H1 (cell line): ENCODE measurements around the gene BRAP. TPM values are rescaled to one million over a fixed set of nuclear protein-coding genes. Genes with fewer than 3 reads are reported as not detected.

ENCODE experiments used
- CTCF ChIA-PET: fragments of 300-600 bp; sonication (Branson Sonifier 250); formaldehyde crosslinking; loops from one replicate; lab custom pipeline; 2021; ENCODE audit not compliant: partially characterized antibody; lab: Charles Lee
- POLR2A ChIA-PET: fragments of 300-600 bp; sonication (Branson Sonifier 250); formaldehyde crosslinking; loops from one replicate; lab custom pipeline; 2021; ENCODE audit warnings: inconsistent platforms; ENCODE audit not compliant: partially characterized antibody; lab: Charles Lee
- DNase-seq, 2 experiments: peaks; one replicate each; pipeline versions ENCODE4 v3.0.0 to v3.0.0-alpha.2; 2010 to 2022; ENCODE audit warnings: low spot score in 2 of 2, low read depth in 1 of 2, mixed read lengths in 1 of 2
- FAIRE-seq: peaks from 2 replicates; lab custom pipeline; 2011; peaks lifted over from hg19 to GRCh38; lab: Jason Lieb, UNC
- H2AFZ ChIP-seq: 2 replicates; pipeline ENCODE4 v1.8.1; 2012; ENCODE audit warnings: low read length, inconsistent platforms
- H2AK5ac ChIP-seq: 2 replicates; pipeline ENCODE4 v1.6.1; 2013; ENCODE audit warnings: low read depth, low read length
- H2BK120ac ChIP-seq: replicated peaks from 2 replicates; pipeline ENCODE3; 2013; ENCODE audit warnings: low read depth, low read length, inconsistent platforms
- H2BK12ac ChIP-seq: 2 replicates; pipeline ENCODE4 v1.6.1; 2013; ENCODE audit warnings: low read depth, low read length
- H2BK15ac ChIP-seq: 2 replicates; pipeline ENCODE4 v1.6.1; 2013; ENCODE audit warnings: low read length
- H2BK20ac ChIP-seq: 2 replicates; pipeline ENCODE4 v1.6.1; 2013; ENCODE audit warnings: low read length
- H2BK5ac ChIP-seq: 2 replicates; pipeline ENCODE4 v1.6.1; 2013; ENCODE audit warnings: low read depth, low read length
- H3K14ac ChIP-seq: 2 replicates; pipeline ENCODE4 v1.6.1; 2013; ENCODE audit warnings: inconsistent platforms; ENCODE audit not compliant: insufficient read length
- H3K18ac ChIP-seq: 2 replicates; pipeline ENCODE4 v1.6.1; 2013; ENCODE audit warnings: low read length; ENCODE audit errors: extremely low read depth
- H3K23ac ChIP-seq: 2 replicates; pipeline ENCODE4 v1.6.1; 2013; ENCODE audit warnings: inconsistent platforms; ENCODE audit not compliant: insufficient read length
- H3K23me2 ChIP-seq: 2 replicates; pipeline ENCODE4 v1.6.1; 2013; ENCODE audit warnings: low read depth, low read length
- H3K27ac ChIP-seq: 2 replicates; pipeline ENCODE4 v1.6.1; 2011; ENCODE audit warnings: low read depth, low read length, inconsistent platforms
- H3K27me3 ChIP-seq, 4 experiments: replicated peaks in 1 of 4; 1 replicate in 1 of 4; 2 replicates in 3 of 4; pipeline versions ENCODE4 v1.6.1 to v1.8.1; 2011 to 2013; ENCODE audit warnings: low read length in 3 of 4, mild to moderate bottlenecking in 3 of 4, inconsistent platforms in 2 of 4, mixed read lengths in 2 of 4, moderate library complexity in 1 of 4; ENCODE audit not compliant: control insufficient read depth in 3 of 4, insufficient read depth in 3 of 4; ENCODE audit errors: extremely low read depth in 1 of 4
- H3K36me3 ChIP-seq, 4 experiments: 2 replicates each; pipeline versions ENCODE4 v1.6.1 to v1.8.1; 2011 to 2013; ENCODE audit warnings: mild to moderate bottlenecking in 4 of 4, low read length in 3 of 4, moderate library complexity in 2 of 4, control low read depth in 1 of 4, inconsistent platforms in 1 of 4; ENCODE audit not compliant: insufficient read depth in 4 of 4, control insufficient read depth in 2 of 4
- H3K4ac ChIP-seq: replicated peaks from 2 replicates; pipeline ENCODE3; 2013; ENCODE audit warnings: low read length, low read depth, mixed read lengths, inconsistent platforms; ENCODE audit not compliant: insufficient read length
- H3K4me1 ChIP-seq, 4 experiments: replicated peaks in 1 of 4; 1 replicate in 1 of 4; 2 replicates in 3 of 4; pipeline versions ENCODE4 v1.6.1 to v1.8.1; 2011 to 2013; ENCODE audit warnings: low read length in 3 of 4, inconsistent platforms in 2 of 4, mixed read lengths in 1 of 4; ENCODE audit not compliant: insufficient read depth in 4 of 4, control insufficient read depth in 3 of 4
- H3K4me2 ChIP-seq, 2 experiments: 2 replicates each; pipeline versions ENCODE4 v1.6.1 to v1.8.1; 2011 to 2013; ENCODE audit warnings: low read depth in 2 of 2, low read length in 2 of 2, control low read depth in 1 of 2, inconsistent platforms in 1 of 2, mild to moderate bottlenecking in 1 of 2; ENCODE audit not compliant: insufficient read depth in 1 of 2
- H3K4me3 ChIP-seq, 4 experiments: fragments of 200-600, 300-600 bp in 1 of 4; sonication (generic), shearing (Covaris generic), sonication (Bioruptor Twin) in 1 of 4; 2 replicates each; pipeline versions ENCODE4 v1.5.1 to v1.8.1; 2011 to 2016; ENCODE audit warnings: low read length in 4 of 4, low read depth in 3 of 4, control low read depth in 2 of 4, inconsistent platforms in 2 of 4, mild to moderate bottlenecking in 2 of 4, mixed read lengths in 1 of 4, moderate library complexity in 1 of 4; ENCODE audit not compliant: insufficient read depth in 2 of 4; ENCODE audit errors: extremely low read depth in 1 of 4
- H3K56ac ChIP-seq: replicated peaks from 2 replicates; pipeline ENCODE3; 2013; ENCODE audit warnings: low read depth, mild to moderate bottlenecking, mixed read lengths, low read length, inconsistent platforms; ENCODE audit not compliant: insufficient read length
- H3K79me1 ChIP-seq: 2 replicates; pipeline ENCODE4 v1.6.1; 2013; ENCODE audit warnings: low read depth, low read length, control low read depth
- H3K79me2 ChIP-seq, 2 experiments: 2 replicates each; pipeline versions ENCODE4 v1.6.1 to v1.8.1; 2012 to 2013; ENCODE audit warnings: low read length in 2 of 2, mild to moderate bottlenecking in 2 of 2, inconsistent platforms in 1 of 2; ENCODE audit not compliant: insufficient read depth in 2 of 2, control insufficient read depth in 1 of 2
- H3K9ac ChIP-seq, 4 experiments: replicated peaks in 1 of 4; 1 replicate in 1 of 4; 2 replicates in 3 of 4; pipeline versions ENCODE4 v1.6.1 to v1.8.1; 2011 to 2013; ENCODE audit warnings: low read depth in 3 of 4, low read length in 3 of 4, control low read depth in 2 of 4, mild to moderate bottlenecking in 2 of 4, moderate library complexity in 2 of 4, inconsistent platforms in 1 of 4; ENCODE audit errors: extremely low read depth in 1 of 4
- H3K9me3 ChIP-seq, 2 experiments: 2 replicates each; pipeline versions ENCODE4 v1.6.1 to v1.8.1; 2012 to 2013; ENCODE audit warnings: mild to moderate bottlenecking in 2 of 2, moderate library complexity in 2 of 2, control low read depth in 1 of 2, inconsistent platforms in 1 of 2, low read depth in 1 of 2, low read length in 1 of 2, mixed read lengths in 1 of 2; ENCODE audit not compliant: insufficient read depth in 2 of 2
- H4K20me1 ChIP-seq, 2 experiments: replicated peaks in 1 of 2; 2 replicates each; pipeline versions ENCODE3 to v1.8.1; 2011 to 2013; ENCODE audit warnings: inconsistent platforms in 2 of 2, low read length in 2 of 2, mild to moderate bottlenecking in 1 of 2; ENCODE audit not compliant: insufficient read depth in 2 of 2, control insufficient read depth in 1 of 2
- H4K5ac ChIP-seq: 2 replicates; pipeline ENCODE4 v1.6.1; 2013; ENCODE audit warnings: low read length, low read depth, mixed read lengths, inconsistent platforms; ENCODE audit not compliant: insufficient read length
- H4K8ac ChIP-seq: 2 replicates; pipeline ENCODE4 v1.8.0; 2013; ENCODE audit warnings: mild to moderate bottlenecking, moderate library complexity, low read length, inconsistent platforms; ENCODE audit not compliant: insufficient read depth; ENCODE audit errors: extremely low read depth
- H4K91ac ChIP-seq: replicated peaks from 2 replicates; pipeline ENCODE3; 2013; ENCODE audit warnings: low read length, mixed read lengths, inconsistent platforms; ENCODE audit not compliant: insufficient read length
- BACH1 ChIP-seq: IDR thresholded peaks from 2 replicates; pipeline ENCODE4 v1.6.1; 2012; ENCODE audit warnings: low read length, improper control_type of control experiment
- CEBPB ChIP-seq: IDR thresholded peaks from 2 replicates; pipeline ENCODE4 v1.6.1; 2012; ENCODE audit warnings: low read depth, low read length
- CHD2 ChIP-seq: IDR thresholded peaks from 2 replicates; pipeline ENCODE4 v1.6.1; 2012; ENCODE audit warnings: low read length, improper control_type of control experiment
- EP300 ChIP-seq, 2 experiments: IDR thresholded peaks; 1 replicate in 1 of 2; 2 replicates in 1 of 2; pipeline ENCODE4 v1.6.1; 2011 to 2012; ENCODE audit warnings: low read depth in 2 of 2, low read length in 2 of 2, mild to moderate bottlenecking in 2 of 2, borderline replicate concordance in 1 of 2, inconsistent platforms in 1 of 2, moderate library complexity in 1 of 2
- HDAC2 ChIP-seq, 2 experiments: fragments of 300-600 bp in 1 of 2; sonication (generic) in 1 of 2; IDR thresholded peaks; 2 replicates each; pipeline ENCODE4 v1.6.1; 2011 to 2012; ENCODE audit warnings: low read depth in 2 of 2, low read length in 2 of 2, mild to moderate bottlenecking in 2 of 2, moderate library complexity in 2 of 2, borderline replicate concordance in 1 of 2, inconsistent platforms in 1 of 2
- MAFK ChIP-seq: IDR thresholded peaks from 2 replicates; pipeline ENCODE4 v1.6.1; 2012; ENCODE audit warnings: low read depth, mild to moderate bottlenecking, improper control_type of control experiment, low read length
- RXRA ChIP-seq: IDR thresholded peaks from 2 replicates; pipeline ENCODE4 v1.6.1; 2011; ENCODE audit warnings: low read depth, mild to moderate bottlenecking, low read length, moderate library complexity; ENCODE audit not compliant: insufficient read depth
- SAP30 ChIP-seq: fragments of 300-600 bp; sonication (generic); IDR thresholded peaks from 2 replicates; pipeline ENCODE4 v1.7.1; 2012; ENCODE audit warnings: low read length, moderate library complexity, mild to moderate bottlenecking, inconsistent platforms; ENCODE audit not compliant: insufficient read depth, insufficient replicate concordance
- SIX5 ChIP-seq: IDR thresholded peaks from 2 replicates; pipeline ENCODE4 v1.6.1; 2011; ENCODE audit warnings: mild to moderate bottlenecking, low read depth, low read length
- TCF12 ChIP-seq: IDR thresholded peaks from 2 replicates; pipeline ENCODE4 v1.6.1; 2011; ENCODE audit warnings: low read depth, mild to moderate bottlenecking, low read length
- WGBS, 2 experiments: shearing (Covaris generic) in 1 of 2; methylation state at CpG; one replicate each; pipeline versions ENCODE4 v1.1.6 to v1.1.7; 2013 to 2015; ENCODE audit warnings: low lambda C conversion rate in 2 of 2, mixed read lengths in 2 of 2, inconsistent platforms in 1 of 2, low coverage in 1 of 2, missing lambda C conversion rate in 1 of 2; ENCODE audit not compliant: insufficient replicate concordance in 2 of 2, insufficient coverage in 1 of 2, insufficient read length in 1 of 2; ENCODE audit errors: extremely low coverage in 1 of 2, missing lambda C conversion rate in 1 of 2; 5-methylcytosine and 5-hydroxymethylcytosine counted together
- polyA plus RNA-seq, 7 experiments: library from polyadenylated mRNA; depleted of rRNA in 3 of 7; stranded (reverse) in 5 of 7; unstranded in 2 of 7; fragments of >200 nt in 5 of 7; fragments of 200-250 nt in 2 of 7; gene quantifications; 1 replicate in 5 of 7; 2 replicates in 1 of 7; 4 replicates in 1 of 7; pipeline versions ENCODE4 v1.2.1 to v1.2.3, GENCODE V29; 2011 to 2013; ENCODE audit warnings: missing spikeins in 2 of 7, mixed read lengths in 2 of 7
- total RNA-seq: library from RNA; stranded (reverse); fragmentation: NEBNext Ultra II Directional; extraction: Animal tissue kit (Norgen Biotek cat#: 25700); gene quantifications from 2 replicates; pipeline ENCODE4 v1.2.1, GENCODE V29; 2021
- TF ChIP-seq, protein P1 (sequence below): IDR thresholded peaks from 2 replicates; pipeline ENCODE4 v1.6.1; 2012; ENCODE audit warnings: inconsistent platforms
- TF ChIP-seq, protein P2 (sequence below): IDR thresholded peaks from 2 replicates; pipeline ENCODE4 v1.6.1; 2011; ENCODE audit warnings: low read length, improper control_type of control experiment

BRAP gene
- total and polyA plus RNA-seq, 2 of the 8 experiments (the other 6 are each of a cell fraction or from before 2014, with no cell fraction given) = 12.8 to 22.2 TPM

DNA sequence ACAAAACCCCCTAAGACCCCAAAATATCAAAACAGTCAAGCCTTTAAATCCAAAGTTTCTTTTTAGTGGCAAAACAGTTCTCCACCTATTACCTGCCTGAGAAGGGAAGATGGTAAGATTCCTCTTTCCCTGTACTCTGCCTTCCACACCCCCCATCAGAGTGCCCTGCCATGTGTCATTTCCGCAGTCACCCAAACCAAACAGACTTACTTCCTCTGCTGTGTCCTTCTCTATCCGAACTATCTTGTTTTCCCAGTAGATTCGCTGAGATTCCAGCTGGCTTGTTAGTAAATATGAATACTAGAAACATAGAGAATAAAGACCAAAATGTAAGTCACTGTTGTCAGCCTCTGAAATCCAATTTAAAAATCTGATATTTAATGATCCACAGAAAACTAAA, 30.4 kb downstream of the BRAP start:
- no peak overlapping the region for H4K8ac ChIP-seq
- H3K27me3 ChIP-seq = no peaks in the 10 kb centered on the region
- peaks cover 9 to 52% (median 41%) of the 10 kb centered on the region in 4 experiments; a peak in 6 of 8 replicates for H3K36me3 ChIP-seq
- TF ChIP-seq MAFK (no peak), RXRA (no peak), CHD2 (no peak), HDAC2 (IDR thresholded peaks at IDR 0.05; ENCODE audit: borderline replicate concordance in 1 of 2, low read depth in 2 of 2, low read length in 2 of 2) (no peak), CEBPB (no peak), TCF12 (no peak), BACH1 (no peak), SAP30 (no peak), EP300 (IDR thresholded peaks at IDR 0.05; ENCODE audit: borderline replicate concordance in 1 of 2, low read depth in 2 of 2, low read length in 2 of 2) (no peak), SIX5 (no peak)
- TF ChIP-seq, protein P1, sequence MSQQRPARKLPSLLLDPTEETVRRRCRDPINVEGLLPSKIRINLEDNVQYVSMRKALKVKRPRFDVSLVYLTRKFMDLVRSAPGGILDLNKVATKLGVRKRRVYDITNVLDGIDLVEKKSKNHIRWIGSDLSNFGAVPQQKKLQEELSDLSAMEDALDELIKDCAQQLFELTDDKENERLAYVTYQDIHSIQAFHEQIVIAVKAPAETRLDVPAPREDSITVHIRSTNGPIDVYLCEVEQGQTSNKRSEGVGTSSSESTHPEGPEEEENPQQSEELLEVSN = no peak
- TF ChIP-seq, protein P2, sequence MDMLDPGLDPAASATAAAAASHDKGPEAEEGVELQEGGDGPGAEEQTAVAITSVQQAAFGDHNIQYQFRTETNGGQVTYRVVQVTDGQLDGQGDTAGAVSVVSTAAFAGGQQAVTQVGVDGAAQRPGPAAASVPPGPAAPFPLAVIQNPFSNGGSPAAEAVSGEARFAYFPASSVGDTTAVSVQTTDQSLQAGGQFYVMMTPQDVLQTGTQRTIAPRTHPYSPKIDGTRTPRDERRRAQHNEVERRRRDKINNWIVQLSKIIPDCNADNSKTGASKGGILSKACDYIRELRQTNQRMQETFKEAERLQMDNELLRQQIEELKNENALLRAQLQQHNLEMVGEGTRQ = no peak
- no peak overlapping the region for H3K27ac ChIP-seq
- H3K9ac ChIP-seq = no peak overlapping the region
- no peaks in the 10 kb centered on the region for H3K23me2 ChIP-seq
- H3K4me3 ChIP-seq = no peak overlapping the region
- H3K4ac ChIP-seq = no peak overlapping the region
- FAIRE-seq = no peak
- no peaks in the 10 kb centered on the region for H3K79me1 ChIP-seq
- H2BK15ac ChIP-seq = no peak overlapping the region
- H4K20me1 ChIP-seq = peaks cover 0 to 2% of the 10 kb centered on the region in 2 experiments
- ChIA-PET POLR2A (interaction anchor here (1.0 to 2.1 kb wide), 3 partner anchors 11 to 31 kb away, joined by 3 to 4 read pairs (median 4); partner anchors contain the start of genes ACAD10 and BRAP), CTCF (interaction anchor here (0.6 to 2.3 kb wide), 2 partner anchors 19 to 75 kb away, joined by 3 to 6 read pairs; no protein-coding TSS in a partner anchor)
- 92% methylated on average over 3 of the region's 3 CpGs; no CpG with 5 or more reads in 1 of the 2 experiments for WGBS, 2 experiments
- H2AK5ac ChIP-seq = no peak overlapping the region
- H2BK120ac ChIP-seq = no peak overlapping the region
- H2BK20ac ChIP-seq = no peak overlapping the region
- H3K18ac ChIP-seq = no peak overlapping the region
- H4K5ac ChIP-seq = no peak overlapping the region
- no peaks in the 10 kb centered on the region for H3K79me2 ChIP-seq
- H3K9me3 ChIP-seq = no peaks in the 10 kb centered on the region
- no peak overlapping the region for H3K4me2 ChIP-seq
- H2BK5ac ChIP-seq = no peak overlapping the region
- DNase-seq = no peak
- no peak overlapping the region for H3K56ac ChIP-seq
- no peak overlapping the region for H3K23ac ChIP-seq
- no peak overlapping the region for H4K91ac ChIP-seq
- H2AFZ ChIP-seq = no peak overlapping the region
- H3K14ac ChIP-seq = no peak overlapping the region
- no peak overlapping the region for H2BK12ac ChIP-seq
- no peaks in the 10 kb centered on the region for H3K4me1 ChIP-seq
